ENCODE results near the gene ZFPM1.

Gene ZFPM1

DNA sequence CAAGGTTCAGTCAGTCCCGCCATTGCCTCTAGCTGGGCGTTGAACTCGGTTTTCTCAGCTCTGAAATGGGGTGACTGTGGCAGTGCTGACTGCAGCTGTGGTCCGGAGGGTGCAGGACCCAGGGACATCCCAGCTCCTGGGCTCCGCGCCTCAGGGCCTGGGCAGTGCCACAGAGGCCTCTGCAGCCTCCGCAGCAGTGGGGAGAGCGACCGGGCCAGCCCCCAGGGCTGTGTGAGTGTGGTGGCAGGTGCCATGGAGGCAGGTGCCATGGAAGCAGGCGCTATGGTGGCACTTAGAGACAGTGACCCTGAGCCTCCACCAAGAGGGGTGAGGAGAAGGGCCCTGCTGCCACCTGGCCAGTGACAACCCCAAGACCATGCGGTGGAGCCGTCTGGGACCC lies 39.4 kb upstream of the ZFPM1 start:
- H3K4me2 ChIP-seq (ENCODE audit: low read depth, low read length, poor library complexity, severe bottlenecking): no peak overlapping the region
- H2AFZ ChIP-seq (ENCODE audit: low read depth, low read length, severe bottlenecking): no peak overlapping the region
- H3K9me2 ChIP-seq (replicated peaks; ENCODE audit: insufficient read depth, low read length): no peaks in the 10 kb centered on the region
- H3K27ac ChIP-seq (ENCODE audit: low read depth, low read length): no peak overlapping the region
- no peak overlapping the region for H3K9ac ChIP-seq (ENCODE audit: low read length)
- H3K36me3 ChIP-seq (ENCODE audit: low read length): no peaks in the 10 kb centered on the region
- no peaks in the 10 kb centered on the region for H3K79me2 ChIP-seq (ENCODE audit: insufficient read depth, low read length)
- no peaks in the 10 kb centered on the region for H3K9me3 ChIP-seq (ENCODE audit: insufficient read depth, low read length)
- no peaks in the 10 kb centered on the region for H4K20me1 ChIP-seq (ENCODE audit: low read depth, low read length)
- no peaks in the 10 kb centered on the region for H3F3A ChIP-seq (ENCODE audit: insufficient read depth)
- TF ChIP-seq, protein P1, sequence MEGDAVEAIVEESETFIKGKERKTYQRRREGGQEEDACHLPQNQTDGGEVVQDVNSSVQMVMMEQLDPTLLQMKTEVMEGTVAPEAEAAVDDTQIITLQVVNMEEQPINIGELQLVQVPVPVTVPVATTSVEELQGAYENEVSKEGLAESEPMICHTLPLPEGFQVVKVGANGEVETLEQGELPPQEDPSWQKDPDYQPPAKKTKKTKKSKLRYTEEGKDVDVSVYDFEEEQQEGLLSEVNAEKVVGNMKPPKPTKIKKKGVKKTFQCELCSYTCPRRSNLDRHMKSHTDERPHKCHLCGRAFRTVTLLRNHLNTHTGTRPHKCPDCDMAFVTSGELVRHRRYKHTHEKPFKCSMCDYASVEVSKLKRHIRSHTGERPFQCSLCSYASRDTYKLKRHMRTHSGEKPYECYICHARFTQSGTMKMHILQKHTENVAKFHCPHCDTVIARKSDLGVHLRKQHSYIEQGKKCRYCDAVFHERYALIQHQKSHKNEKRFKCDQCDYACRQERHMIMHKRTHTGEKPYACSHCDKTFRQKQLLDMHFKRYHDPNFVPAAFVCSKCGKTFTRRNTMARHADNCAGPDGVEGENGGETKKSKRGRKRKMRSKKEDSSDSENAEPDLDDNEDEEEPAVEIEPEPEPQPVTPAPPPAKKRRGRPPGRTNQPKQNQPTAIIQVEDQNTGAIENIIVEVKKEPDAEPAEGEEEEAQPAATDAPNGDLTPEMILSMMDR (IDR thresholded peaks at IDR 0.05; ENCODE audit: insufficient read depth, low read length, poor library complexity, severe bottlenecking): no peak
- TF ChIP-seq EZH2phosphoT487 (conservative IDR thresholded peaks at IDR 0.05; ENCODE audit: low read length): no peak
- no peaks in the 10 kb centered on the region for H3K27me3 ChIP-seq (ENCODE audit: low read length)
- no peak overlapping the region for H3K4me3 ChIP-seq (ENCODE audit: insufficient read depth, low read length, poor library complexity, severe bottlenecking)

DNA sequence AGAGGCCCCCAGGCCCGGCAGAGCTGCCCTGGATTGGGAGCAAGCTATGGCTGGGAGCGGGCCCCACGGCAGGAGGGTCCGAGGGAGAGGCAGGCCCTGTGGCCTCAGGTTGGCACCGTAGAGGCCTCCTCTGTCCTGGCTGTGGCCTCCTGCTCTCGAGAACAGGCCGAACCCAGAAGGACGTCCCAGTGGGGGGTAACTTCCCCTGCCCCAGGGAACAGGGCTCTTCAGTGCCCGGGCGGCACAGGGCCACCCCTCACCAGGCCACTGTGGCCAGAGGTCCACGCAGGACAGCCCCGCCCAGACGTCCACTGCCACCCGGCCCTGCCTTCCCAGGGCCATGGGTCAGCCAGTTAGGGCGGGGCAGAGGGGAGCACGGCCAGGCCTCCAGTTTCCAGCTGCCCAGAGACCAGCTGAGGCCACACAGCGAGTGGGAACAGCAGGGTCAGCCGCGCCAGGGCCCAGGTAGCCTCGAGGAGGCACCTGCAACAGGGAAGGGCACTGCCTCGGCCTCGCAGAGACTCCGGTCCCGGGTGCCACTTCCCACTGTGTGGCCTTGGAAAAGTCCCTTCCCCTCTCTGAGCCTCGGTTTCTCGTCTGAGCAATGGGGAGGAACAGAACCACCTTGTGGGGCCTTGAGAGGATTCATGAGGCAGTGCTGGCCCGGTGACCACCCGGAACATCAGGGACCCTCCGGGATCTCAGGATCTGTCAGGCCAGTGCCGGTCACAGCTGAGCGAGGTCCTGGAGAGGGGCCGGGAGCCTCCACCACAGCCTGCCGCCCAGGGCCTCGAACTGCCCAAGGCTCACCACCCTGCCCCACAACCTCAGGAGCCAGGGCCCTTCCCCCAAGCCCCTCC lies 38.3 kb upstream of the ZFPM1 start:
- no peak overlapping the region for H3K9ac ChIP-seq (ENCODE audit: low read length)
- no peaks in the 10 kb centered on the region for H3K27me3 ChIP-seq (ENCODE audit: low read length)
- no peaks in the 10 kb centered on the region for H4K20me1 ChIP-seq (ENCODE audit: low read depth, low read length)
- no peaks in the 10 kb centered on the region for H3K9me3 ChIP-seq (ENCODE audit: insufficient read depth, low read length)
- no peak overlapping the region for H2AFZ ChIP-seq (ENCODE audit: low read depth, low read length, severe bottlenecking)
- TF ChIP-seq, protein P1 (IDR thresholded peaks at IDR 0.05; ENCODE audit: insufficient read depth, low read length, poor library complexity, severe bottlenecking): no peak
- no peak for TF ChIP-seq EZH2phosphoT487 (conservative IDR thresholded peaks at IDR 0.05; ENCODE audit: low read length)
- no peak overlapping the region for H3K4me3 ChIP-seq (ENCODE audit: insufficient read depth, low read length, poor library complexity, severe bottlenecking)
- H3K79me2 ChIP-seq (ENCODE audit: insufficient read depth, low read length): no peaks in the 10 kb centered on the region
- no peak overlapping the region for H3K27ac ChIP-seq (ENCODE audit: low read depth, low read length)
- no peak overlapping the region for H3K4me2 ChIP-seq (ENCODE audit: low read depth, low read length, poor library complexity, severe bottlenecking)
- no peaks in the 10 kb centered on the region for H3K9me2 ChIP-seq (replicated peaks; ENCODE audit: insufficient read depth, low read length)
- no peaks in the 10 kb centered on the region for H3K36me3 ChIP-seq (ENCODE audit: low read length)
- H3F3A ChIP-seq (ENCODE audit: insufficient read depth): no peaks in the 10 kb centered on the region

DNA sequence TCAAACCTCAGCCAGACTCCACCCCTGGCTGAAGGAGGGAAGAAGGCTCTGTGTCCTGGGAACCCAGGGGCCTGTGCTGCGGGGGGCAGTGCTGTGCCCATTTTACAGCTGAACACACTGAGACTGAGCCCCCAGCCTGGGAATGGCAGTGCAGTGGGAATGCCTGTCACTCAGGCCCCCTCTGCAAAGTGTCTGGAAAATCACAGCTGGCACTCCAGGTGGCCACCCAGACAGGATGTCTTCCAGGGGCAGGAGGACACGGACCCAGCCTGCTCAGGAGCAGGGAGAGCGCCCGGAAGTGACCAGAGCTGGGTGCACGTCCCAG lies 37.7 kb upstream of the ZFPM1 start:
- no peaks in the 10 kb centered on the region for H4K20me1 ChIP-seq (ENCODE audit: low read depth, low read length)
- H3K9me3 ChIP-seq (ENCODE audit: insufficient read depth, low read length): no peaks in the 10 kb centered on the region
- no peak overlapping the region for H3K27ac ChIP-seq (ENCODE audit: low read depth, low read length)
- H3K4me3 ChIP-seq (ENCODE audit: insufficient read depth, low read length, poor library complexity, severe bottlenecking): no peak overlapping the region
- H3K36me3 ChIP-seq (ENCODE audit: low read length): no peaks in the 10 kb centered on the region
- H3K27me3 ChIP-seq (ENCODE audit: low read length): no peaks in the 10 kb centered on the region
- no peaks in the 10 kb centered on the region for H3K9me2 ChIP-seq (replicated peaks; ENCODE audit: insufficient read depth, low read length)
- TF ChIP-seq, protein P1 (IDR thresholded peaks at IDR 0.05; ENCODE audit: insufficient read depth, low read length, poor library complexity, severe bottlenecking): no peak
- TF ChIP-seq EZH2phosphoT487 (conservative IDR thresholded peaks at IDR 0.05; ENCODE audit: low read length): no peak
- no peak overlapping the region for H3K4me2 ChIP-seq (ENCODE audit: low read depth, low read length, poor library complexity, severe bottlenecking)
- no peaks in the 10 kb centered on the region for H3F3A ChIP-seq (ENCODE audit: insufficient read depth)
- no peak overlapping the region for H2AFZ ChIP-seq (ENCODE audit: low read depth, low read length, severe bottlenecking)
- H3K79me2 ChIP-seq (ENCODE audit: insufficient read depth, low read length): no peaks in the 10 kb centered on the region
- no peak overlapping the region for H3K9ac ChIP-seq (ENCODE audit: low read length)

Data from SU-DHL-6 (cell line).